ENCODE measurements around the gene RFNG. TPM values are rescaled to one million over a fixed set of nuclear protein-coding genes. Genes with fewer than 3 reads are reported as not detected.

The RFNG gene
- total RNA-seq, 6 donors from 2014 or later = 25.0 to 101 (median 37.5) TPM

DNA sequence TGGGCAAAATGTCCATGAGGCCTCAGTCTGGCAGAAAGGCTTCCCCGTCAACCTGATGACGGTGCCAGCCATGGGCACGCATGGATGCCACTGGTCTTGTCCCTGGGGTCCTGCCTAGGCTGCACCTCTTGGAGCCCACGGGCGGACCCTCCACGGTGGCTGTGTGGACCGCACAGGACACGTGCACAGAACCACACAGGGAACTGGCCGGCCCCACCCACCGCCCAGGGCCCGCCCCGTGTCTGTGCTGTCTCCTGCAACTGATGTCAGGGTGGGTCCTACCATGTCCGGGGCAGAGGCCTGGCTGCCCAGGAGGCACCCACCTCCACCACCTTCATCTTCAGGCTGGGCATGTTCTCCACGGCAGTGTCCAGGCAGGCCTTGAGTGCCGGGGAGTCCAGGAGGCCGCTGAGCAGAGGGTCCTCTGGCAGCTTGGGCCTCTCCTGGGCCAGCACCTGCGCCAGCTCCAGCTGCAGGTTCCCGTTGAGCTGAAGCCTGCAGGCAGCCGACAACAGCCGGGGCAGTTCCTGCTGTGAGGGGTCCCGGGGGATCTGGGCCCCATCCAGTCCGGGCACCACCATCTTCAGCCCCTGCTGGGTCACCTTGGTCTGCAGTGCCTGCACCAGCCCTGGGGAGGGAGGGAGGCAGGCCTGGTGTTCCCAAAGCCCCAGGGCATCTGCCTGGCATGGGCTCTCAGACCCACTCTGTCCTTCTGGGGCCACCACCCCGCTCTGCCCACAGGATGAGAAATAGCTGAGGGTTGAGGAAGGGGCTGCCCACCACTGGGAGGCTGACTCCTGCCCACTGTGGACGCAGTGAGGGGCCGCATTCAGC, 34.5 kb upstream of the RFNG start:
- no peaks in the 10 kb centered on the region for H3K9me3 ChIP-seq
- no peak for TF ChIP-seq EP300 (IDR thresholded peaks at IDR 0.05)
- TF ChIP-seq POLR2A (IDR thresholded peaks at IDR 0.05) = no peak
- TF ChIP-seq, protein P1, sequence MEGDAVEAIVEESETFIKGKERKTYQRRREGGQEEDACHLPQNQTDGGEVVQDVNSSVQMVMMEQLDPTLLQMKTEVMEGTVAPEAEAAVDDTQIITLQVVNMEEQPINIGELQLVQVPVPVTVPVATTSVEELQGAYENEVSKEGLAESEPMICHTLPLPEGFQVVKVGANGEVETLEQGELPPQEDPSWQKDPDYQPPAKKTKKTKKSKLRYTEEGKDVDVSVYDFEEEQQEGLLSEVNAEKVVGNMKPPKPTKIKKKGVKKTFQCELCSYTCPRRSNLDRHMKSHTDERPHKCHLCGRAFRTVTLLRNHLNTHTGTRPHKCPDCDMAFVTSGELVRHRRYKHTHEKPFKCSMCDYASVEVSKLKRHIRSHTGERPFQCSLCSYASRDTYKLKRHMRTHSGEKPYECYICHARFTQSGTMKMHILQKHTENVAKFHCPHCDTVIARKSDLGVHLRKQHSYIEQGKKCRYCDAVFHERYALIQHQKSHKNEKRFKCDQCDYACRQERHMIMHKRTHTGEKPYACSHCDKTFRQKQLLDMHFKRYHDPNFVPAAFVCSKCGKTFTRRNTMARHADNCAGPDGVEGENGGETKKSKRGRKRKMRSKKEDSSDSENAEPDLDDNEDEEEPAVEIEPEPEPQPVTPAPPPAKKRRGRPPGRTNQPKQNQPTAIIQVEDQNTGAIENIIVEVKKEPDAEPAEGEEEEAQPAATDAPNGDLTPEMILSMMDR (IDR thresholded peaks at IDR 0.05) = no peak
- TF ChIP-seq POLR2AphosphoS5 (IDR thresholded peaks at IDR 0.05) = no peak
- H3K36me3 ChIP-seq = peaks cover 93 to 100% (median 99%) of the 10 kb centered on the region in 4 donors
- no peak overlapping the region for H3K4me3 ChIP-seq
- WGBS, 2 donors = 96 to 100% methylated on average over 2 to 23 of the region's 25 CpGs
- no peaks in the 10 kb centered on the region for H3K4me1 ChIP-seq
- H3K27me3 ChIP-seq = no peaks in the 10 kb centered on the region
- no peak overlapping the region for H3K27ac ChIP-seq
- ATAC-seq (ENCODE audit: low FRiP score in 2 of 2) (no peak), DNase-seq (peak in 1 of 2 donors; percentile 76)

DNA sequence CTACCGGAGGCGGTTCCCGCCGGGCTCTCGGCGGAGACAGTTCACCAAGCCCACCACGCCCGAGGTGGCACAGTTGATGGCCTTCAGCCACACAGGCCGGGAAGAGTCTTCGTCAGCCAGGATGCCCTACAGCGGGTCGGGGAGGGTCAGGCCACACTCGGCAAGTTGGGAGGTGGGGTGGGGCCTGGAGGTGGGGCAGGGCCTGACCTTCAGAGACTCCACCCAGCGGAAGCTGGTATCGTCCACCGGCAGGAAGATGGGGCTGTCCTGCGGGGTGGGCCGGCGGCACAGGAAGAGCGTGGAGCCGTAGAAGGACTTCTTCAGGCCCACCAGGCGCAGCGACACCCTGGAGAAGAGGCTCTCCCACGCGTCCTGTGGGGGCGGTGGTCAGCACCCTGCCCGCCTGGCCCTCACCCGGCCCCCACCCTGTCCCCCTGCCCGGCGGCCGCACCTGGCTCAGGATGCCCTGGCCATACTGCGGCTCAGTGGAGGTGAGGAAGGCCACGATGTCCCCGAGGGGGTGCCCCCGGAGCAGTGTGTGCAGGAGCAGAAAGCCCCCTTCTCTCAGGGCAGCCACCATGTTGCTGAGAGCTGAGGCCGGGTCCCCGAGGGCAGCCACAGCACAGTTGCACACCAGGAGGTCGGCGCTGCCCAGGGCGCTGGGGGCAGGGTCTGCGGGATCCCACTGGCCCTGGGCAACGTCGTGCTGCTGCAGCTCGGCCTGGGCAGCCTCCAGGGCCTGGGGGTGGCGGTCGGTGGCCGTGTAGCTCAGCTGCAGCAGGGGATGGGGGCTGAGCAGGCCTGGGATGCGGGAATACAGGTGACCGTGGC, 33.6 kb upstream of the RFNG start:
- H3K36me3 ChIP-seq = peaks cover 92 to 100% (median 99%) of the 10 kb centered on the region in 4 donors
- 88 to 96% methylated on average over 25 to 26 of the region's 49 CpGs for WGBS, 2 donors
- no peak for ATAC-seq (ENCODE audit: low FRiP score in 2 of 2)
- H3K27ac ChIP-seq = no peak overlapping the region
- no peak overlapping the region for H3K4me3 ChIP-seq
- no peaks in the 10 kb centered on the region for H3K4me1 ChIP-seq
- H3K9me3 ChIP-seq = no peaks in the 10 kb centered on the region
- no peaks in the 10 kb centered on the region for H3K27me3 ChIP-seq
- no peak for TF ChIP-seq EP300 (IDR thresholded peaks at IDR 0.05)
- TF ChIP-seq, protein P1 (IDR thresholded peaks at IDR 0.05) = no peak
- no peak for TF ChIP-seq POLR2A (IDR thresholded peaks at IDR 0.05)
- TF ChIP-seq POLR2AphosphoS5 (IDR thresholded peaks at IDR 0.05) = no peak
- peak in 1 of 2 donors; percentile 78 for DNase-seq

DNA sequence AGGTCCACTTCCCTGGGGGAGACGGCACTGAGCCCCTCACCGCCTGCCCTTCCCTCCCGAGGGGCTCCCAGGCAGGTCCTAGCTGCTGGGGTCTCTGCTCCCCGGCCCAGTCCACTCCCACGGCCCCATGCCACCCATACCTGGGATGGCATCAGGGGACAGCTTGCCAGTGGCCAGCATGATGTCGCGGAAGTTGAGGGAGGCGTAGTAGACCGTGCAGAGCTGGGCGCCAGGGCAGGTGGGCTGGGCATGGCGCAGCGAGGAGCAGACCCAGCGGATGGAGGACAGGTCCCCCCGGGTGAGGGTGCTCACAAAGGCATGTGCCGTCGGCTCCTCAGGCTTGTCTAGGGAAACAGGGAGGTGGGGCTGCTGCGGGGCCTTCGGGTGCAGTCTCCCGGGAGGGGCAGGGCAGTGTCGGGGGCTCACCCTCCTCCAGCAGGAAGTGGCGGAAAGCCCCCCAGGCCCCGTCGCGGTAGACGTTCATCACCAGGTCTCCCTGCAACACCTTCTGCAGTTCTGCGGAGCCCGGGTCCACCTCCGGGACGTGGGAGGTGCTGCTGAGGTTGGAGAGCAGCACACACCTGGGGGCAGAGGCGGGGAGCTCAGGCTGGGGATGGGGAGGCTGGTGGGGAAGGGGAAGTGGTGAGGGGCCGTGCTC, 32.9 kb upstream of the RFNG start:
- H3K27me3 ChIP-seq = no peaks in the 10 kb centered on the region
- H3K9me3 ChIP-seq = no peaks in the 10 kb centered on the region
- H3K4me3 ChIP-seq = no peak overlapping the region
- H3K4me1 ChIP-seq = no peaks in the 10 kb centered on the region
- TF ChIP-seq, protein P1 (IDR thresholded peaks at IDR 0.05) = no peak
- TF ChIP-seq POLR2A (IDR thresholded peaks at IDR 0.05) (no peak), POLR2AphosphoS5 (IDR thresholded peaks at IDR 0.05) (no peak), EP300 (IDR thresholded peaks at IDR 0.05) (no peak)
- no peak for ATAC-seq (ENCODE audit: low FRiP score in 2 of 2)
- 92 to 94% methylated on average over 21 to 29 of the region's 31 CpGs for WGBS, 2 donors
- no peak overlapping the region for H3K27ac ChIP-seq
- DNase-seq = peak in 1 of 2 donors; percentile 77
- H3K36me3 ChIP-seq = peaks cover 92 to 100% (median 99%) of the 10 kb centered on the region in 4 donors

DNA sequence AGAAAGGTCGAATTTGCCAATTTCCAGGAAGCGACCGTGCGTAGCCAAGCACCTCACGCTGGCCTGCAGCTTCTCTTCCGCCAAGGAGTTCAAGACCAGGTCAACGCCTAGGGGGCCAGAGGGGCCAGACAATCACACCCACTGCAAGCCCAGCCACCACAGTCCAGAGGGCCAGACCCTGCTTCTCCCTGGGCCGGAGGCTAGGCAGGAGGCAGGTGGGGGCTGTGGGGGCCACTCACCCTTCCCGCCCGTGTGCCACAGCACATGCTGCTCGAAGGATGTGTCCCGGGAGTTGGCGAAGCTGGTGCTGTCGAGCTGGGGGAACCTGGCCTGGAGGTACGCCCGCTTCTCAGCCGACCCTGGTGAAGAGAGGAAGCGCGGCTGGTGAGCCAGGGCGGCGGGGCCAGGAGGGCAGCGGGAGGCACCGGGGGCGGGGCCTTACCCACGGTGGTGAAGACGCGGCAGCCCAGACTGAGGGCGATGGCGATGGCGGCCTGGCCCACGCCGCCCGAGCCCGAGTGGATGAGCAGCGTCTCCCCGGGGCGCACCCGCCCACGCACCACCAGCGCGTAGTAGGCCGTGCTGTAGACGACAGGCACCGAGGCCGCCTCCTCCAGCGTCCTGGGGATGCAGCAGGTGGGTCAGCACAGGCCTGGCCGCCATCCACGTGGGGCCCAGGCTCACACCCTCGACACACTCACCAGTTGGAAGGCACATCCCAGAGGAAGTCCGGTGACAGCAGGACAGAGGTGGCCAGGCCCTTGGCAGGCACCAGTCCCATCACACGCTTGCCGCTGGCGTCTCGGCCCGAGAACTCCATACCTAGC, 32.1 kb upstream of the RFNG start:
- TF ChIP-seq POLR2A (IDR thresholded peaks at IDR 0.05) (no peak), POLR2AphosphoS5 (IDR thresholded peaks at IDR 0.05) (no peak), EP300 (IDR thresholded peaks at IDR 0.05) (no peak)
- TF ChIP-seq, protein P1 (IDR thresholded peaks at IDR 0.05) = no peak
- H3K4me3 ChIP-seq = no peak overlapping the region
- ATAC-seq (ENCODE audit: low FRiP score in 2 of 2) (no peak), DNase-seq (peak in 1 of 2 donors; percentile 85)
- H3K36me3 ChIP-seq = peaks cover 92 to 100% (median 99%) of the 10 kb centered on the region in 4 donors
- no peaks in the 10 kb centered on the region for H3K27me3 ChIP-seq
- no peaks in the 10 kb centered on the region for H3K4me1 ChIP-seq
- H3K9me3 ChIP-seq = no peaks in the 10 kb centered on the region
- no peak overlapping the region for H3K27ac ChIP-seq
- WGBS, 2 donors = 87 to 94% methylated on average over 16 to 53 of the region's 55 CpGs
